Stomach (tissue), 4 donors: ENCODE data around the gene PROZ.

Experiments
- EP300 ChIP-seq: sonication (generic); formaldehyde crosslinking; IDR thresholded peaks from one replicate; pipeline ENCODE4 v1.6.1; 2017; ENCODE audit warnings: antibody characterized with exemption
- POLR2A ChIP-seq, 4 donors: fragments of 450-650 bp; IDR thresholded peaks; one replicate each; pipeline ENCODE4 v1.6.1; 2016; ENCODE audit warnings: antibody characterized with exemption in 4 of 4, control low read depth in 2 of 4, mild to moderate bottlenecking in 1 of 4, moderate library complexity in 1 of 4
- POLR2AphosphoS5 ChIP-seq, 3 donors: sonication (generic); formaldehyde crosslinking; IDR thresholded peaks; one replicate each; pipeline ENCODE4 v1.6.1; 2016; ENCODE audit warnings: antibody characterized with exemption in 3 of 3
- TF ChIP-seq, protein P1 (sequence below), 7 experiments: fragments of 450-650 bp in 4 of 7; fragments of 200-600 bp in 3 of 7; sonication (generic) in 3 of 7; IDR thresholded peaks; one replicate each; pipeline ENCODE4 v1.5.1; 2016 to 2019; ENCODE audit warnings: antibody characterized with exemption in 7 of 7, control low read depth in 2 of 7, mild to moderate bottlenecking in 1 of 7

DNA sequence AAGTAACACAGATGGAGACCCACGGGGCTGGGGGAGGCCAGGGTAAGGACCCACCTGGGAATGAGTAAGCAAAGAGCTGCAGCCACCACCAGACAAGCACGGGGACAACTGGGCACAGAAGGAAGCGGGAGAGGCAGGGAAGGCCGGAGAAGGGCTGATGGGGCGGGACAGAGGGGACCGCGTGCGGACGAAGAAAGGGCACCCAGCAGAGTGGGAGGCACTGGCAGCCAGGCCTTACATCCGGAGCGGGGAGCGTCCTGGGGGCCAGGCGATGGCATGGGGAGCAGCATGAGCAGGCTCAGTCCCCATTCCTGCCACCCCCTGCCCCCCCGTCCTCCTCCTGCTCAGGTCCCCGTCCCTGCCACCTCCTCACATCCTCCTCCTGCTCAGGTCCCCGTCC lies 3.0 kb downstream of the PROZ start:
- TF ChIP-seq, protein P1, sequence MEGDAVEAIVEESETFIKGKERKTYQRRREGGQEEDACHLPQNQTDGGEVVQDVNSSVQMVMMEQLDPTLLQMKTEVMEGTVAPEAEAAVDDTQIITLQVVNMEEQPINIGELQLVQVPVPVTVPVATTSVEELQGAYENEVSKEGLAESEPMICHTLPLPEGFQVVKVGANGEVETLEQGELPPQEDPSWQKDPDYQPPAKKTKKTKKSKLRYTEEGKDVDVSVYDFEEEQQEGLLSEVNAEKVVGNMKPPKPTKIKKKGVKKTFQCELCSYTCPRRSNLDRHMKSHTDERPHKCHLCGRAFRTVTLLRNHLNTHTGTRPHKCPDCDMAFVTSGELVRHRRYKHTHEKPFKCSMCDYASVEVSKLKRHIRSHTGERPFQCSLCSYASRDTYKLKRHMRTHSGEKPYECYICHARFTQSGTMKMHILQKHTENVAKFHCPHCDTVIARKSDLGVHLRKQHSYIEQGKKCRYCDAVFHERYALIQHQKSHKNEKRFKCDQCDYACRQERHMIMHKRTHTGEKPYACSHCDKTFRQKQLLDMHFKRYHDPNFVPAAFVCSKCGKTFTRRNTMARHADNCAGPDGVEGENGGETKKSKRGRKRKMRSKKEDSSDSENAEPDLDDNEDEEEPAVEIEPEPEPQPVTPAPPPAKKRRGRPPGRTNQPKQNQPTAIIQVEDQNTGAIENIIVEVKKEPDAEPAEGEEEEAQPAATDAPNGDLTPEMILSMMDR (IDR thresholded peaks at IDR 0.05), result no peak
- TF ChIP-seq EP300 (no peak), POLR2A (IDR thresholded peaks at IDR 0.05) (no peak), POLR2AphosphoS5 (IDR thresholded peaks at IDR 0.05) (no peak)
